Ammon's horn (tissue), 1 donor: ENCODE measurements around the gene CDK19.
"Not testable (repeated sequence)": the region's sequence is repeated elsewhere in the genome, so short reads cannot be mapped to it uniquely, and the experiment has no call there.

ENCODE experiments used
- DNase-seq: peaks from one replicate; pipeline ENCODE4 v3.0.0-alpha.2; 2016; ENCODE audit warnings: low spot score

Gene CDK19

GRCh38 chr6:110620065-110620464 is 195.2 kb downstream of the CDK19 start:
- DNase-seq, result no peak

- DNase-seq, result no peak
Measured at GRCh38 chr6:110619275-110619908, 195.9 kb downstream of the CDK19 start.

- DNase-seq, result peak; percentile 44
Measured at GRCh38 chr6:110618591-110619267, 196.5 kb downstream of the CDK19 start.

GRCh38 chr6:110617057-110617456 is 198.2 kb downstream of the CDK19 start:
- no peak for DNase-seq

GRCh38 chr6:110615722-110616121 is 199.5 kb downstream of the CDK19 start:
- no peak for DNase-seq

- DNase-seq, result peak; percentile 27
Measured at GRCh38 chr6:110614586-110614985, 200.7 kb downstream of the CDK19 start.

GRCh38 chr6:110614106-110614505 is 201.2 kb downstream of the CDK19 start:
- no peak for DNase-seq

GRCh38 chr6:110613356-110613755 is 201.9 kb downstream of the CDK19 start:
- no peak for DNase-seq

GRCh38 chr6:110612298-110612697 is 203.0 kb downstream of the CDK19 start:
- no peak for DNase-seq

- peak; percentile 83 for DNase-seq
Measured at GRCh38 chr6:110609101-110609500, 206.2 kb downstream of the CDK19 start.

GRCh38 chr6:110608151-110608550 is 207.1 kb downstream of the CDK19 start:
- no peak for DNase-seq

- DNase-seq, result no peak
Measured at GRCh38 chr6:110606151-110606550, 209.1 kb downstream of the CDK19 start.

- DNase-seq, result not testable (repeated sequence)
Measured at GRCh38 chr6:110600640-110601039, 214.6 kb downstream of the CDK19 start.

- DNase-seq, result no peak
Measured at GRCh38 chr6:110597761-110598160, 217.5 kb downstream of the CDK19 start.

- DNase-seq, result no peak
Measured at GRCh38 chr6:110596354-110596753, 218.9 kb downstream of the CDK19 start.

GRCh38 chr6:110595112-110595511 is 220.2 kb downstream of the CDK19 start:
- no peak for DNase-seq

- no peak for DNase-seq
Measured at GRCh38 chr6:110593637-110594036, 221.6 kb downstream of the CDK19 start.

- DNase-seq, result no peak
Measured at GRCh38 chr6:110592765-110593164, 222.5 kb downstream of the CDK19 start.

- no peak for DNase-seq
Measured at GRCh38 chr6:110590821-110591351, 224.4 kb downstream of the CDK19 start.

- DNase-seq, result no peak
Measured at GRCh38 chr6:110589865-110590513, 225.3 kb downstream of the CDK19 start.

- no peak for DNase-seq
Measured at GRCh38 chr6:110587328-110587727, 227.9 kb downstream of the CDK19 start.

- no peak for DNase-seq
Measured at GRCh38 chr6:110581679-110582078, 233.6 kb downstream of the CDK19 start.

- not testable (repeated sequence) for DNase-seq
Measured at GRCh38 chr6:110577596-110578167, 237.6 kb downstream of the CDK19 start.
